ENCODE data around the gene HSPA1L. TPM values are rescaled to one million over a fixed set of nuclear protein-coding genes. Genes with fewer than 3 reads are reported as not detected.
"Not testable (repeated sequence)": the region's sequence is repeated elsewhere in the genome, so short reads cannot be mapped to it uniquely, and the experiment has no call there.

Gene HSPA1L
- total RNA-seq, 3 donors from 2014 or later, result 1.3 to 1.9 (median 1.6) TPM

GRCh38 chr6:31838968-31839367 lies 23.9 kb upstream of the HSPA1L start:
- Histone ChIP-seq H3K36me3 (no peaks in the 10 kb centered on the region), H3K4me1 (peaks cover 1 to 19% of the 10 kb centered on the region in 2 donors), H3K27ac (no peak overlapping the region), H3K27me3 (no peaks in the 10 kb centered on the region), H3K9me3 (no peaks in the 10 kb centered on the region), H3K4me3 (no peak overlapping the region)
- no peak for DNase-seq (ENCODE audit: low spot score in 2 of 2)
- no peak for TF ChIP-seq POLR2AphosphoS5 (IDR thresholded peaks at IDR 0.05)
- intact Hi-C loops (cut with DNase I; ENCODE audit: low total_unique reads), result loop anchor here (5.0 to 10.0 kb wide), 2 partner anchors 157 to 184 kb away; partner anchors contain the start of genes APOM, BAG6 and LY6G5C

- Histone ChIP-seq H3K27ac (peak overlapping the region in 1 of 2 donors; percentile 74), H3K4me1 (peaks cover 3 to 19% of the 10 kb centered on the region in 2 donors), H3K4me3 (peak overlapping the region in 1 of 3 donors; percentile 78)
- H3K36me3 ChIP-seq; H3K9me3 ChIP-seq; H3K27me3 ChIP-seq; DNase-seq (ENCODE audit: low spot score in 2 of 2): not testable (repeated sequence)
- intact Hi-C loops (cut with DNase I; ENCODE audit: low total_unique reads), result loop anchor here (5.0 to 10.0 kb wide), 2 partner anchors 156 to 183 kb away; partner anchors contain the start of genes APOM, BAG6 and LY6G5C
Observed at GRCh38 chr6:31838114-31838553, 23.1 kb upstream of the HSPA1L start.

GRCh38 chr6:31837369-31838113 lies 22.5 kb upstream of the HSPA1L start:
- H3K9me3 ChIP-seq, result no peaks in the 10 kb centered on the region
- no peaks in the 10 kb centered on the region for H3K27me3 ChIP-seq
- no peaks in the 10 kb centered on the region for H3K36me3 ChIP-seq
- peak overlapping the region; percentile 65 to 74 for H3K27ac ChIP-seq
- peaks cover 3 to 19% of the 10 kb centered on the region in 2 donors for H3K4me1 ChIP-seq
- peak overlapping the region in 2 of 3 donors; percentile 78 to 90 for H3K4me3 ChIP-seq
- no peak for TF ChIP-seq CTCF (IDR thresholded peaks at IDR 0.05)
- no peak for TF ChIP-seq POLR2A (IDR thresholded peaks at IDR 0.05)
- no peak for TF ChIP-seq POLR2AphosphoS5 (IDR thresholded peaks at IDR 0.05)
- intact Hi-C loops (cut with DNase I; ENCODE audit: low total_unique reads), result loop anchor here (5.0 to 10.0 kb wide), 2 partner anchors 155 to 183 kb away; partner anchors contain the start of genes APOM, BAG6 and LY6G5C
- DNase-seq (ENCODE audit: low spot score in 2 of 2), result no peak

GRCh38 chr6:31836474-31837368 lies 21.6 kb upstream of the HSPA1L start:
- intact Hi-C loops (cut with DNase I; ENCODE audit: low total_unique reads), result loop anchor here (5.0 to 10.0 kb wide), 2 partner anchors 154 to 182 kb away; partner anchors contain the start of genes APOM, BAG6 and LY6G5C
- no peak for DNase-seq (ENCODE audit: low spot score in 2 of 2)
- no peaks in the 10 kb centered on the region for H3K27me3 ChIP-seq
- H3K36me3 ChIP-seq, result no peaks in the 10 kb centered on the region
- no peaks in the 10 kb centered on the region for H3K9me3 ChIP-seq
- H3K4me1 ChIP-seq, result peaks cover 3 to 19% of the 10 kb centered on the region in 2 donors
- peak overlapping the region; percentile 65 to 74 for H3K27ac ChIP-seq
- H3K4me3 ChIP-seq, result peak overlapping the region; percentile 78 to 94 (median 90)
- TF ChIP-seq POLR2AphosphoS5 (IDR thresholded peaks at IDR 0.05) (no peak), CTCF (IDR thresholded peaks at IDR 0.05) (no peak), POLR2A (IDR thresholded peaks at IDR 0.05) (no peak)

- TF ChIP-seq POLR2A (IDR thresholded peaks at IDR 0.05) (no peak), CTCF (IDR thresholded peaks at IDR 0.05) (no peak), POLR2AphosphoS5 (IDR thresholded peaks at IDR 0.05) (no peak)
Observed at GRCh38 chr6:31836047-31836473, 21.0 kb upstream of the HSPA1L start.

More at GRCh38 chr6:31836047-31836473, 21.0 kb upstream of the HSPA1L start:
- no peaks in the 10 kb centered on the region for H3K27me3 ChIP-seq
- intact Hi-C loops (cut with DNase I; ENCODE audit: low total_unique reads), result loop anchor here (5.0 to 10.0 kb wide), 2 partner anchors 154 to 181 kb away; partner anchors contain the start of genes APOM, BAG6 and LY6G5C
- no peak for DNase-seq (ENCODE audit: low spot score in 2 of 2)
- H3K4me1 ChIP-seq, result peaks cover 7 to 19% of the 10 kb centered on the region in 2 donors
- no peaks in the 10 kb centered on the region for H3K9me3 ChIP-seq
- H3K27ac ChIP-seq, result peak overlapping the region; percentile 65 to 74
- H3K36me3 ChIP-seq, result no peaks in the 10 kb centered on the region
- H3K4me3 ChIP-seq, result peak overlapping the region; percentile 78 to 94 (median 90)

Data from breast epithelium (tissue), 4 donors.